KG1 (cell line): ENCODE data around the gene CLDN15.

Source experiments
- DNase-seq: peaks from one replicate; lab custom pipeline; 2025; lab: John Stamatoyannopoulos, UW

CLDN15 gene

DNA sequence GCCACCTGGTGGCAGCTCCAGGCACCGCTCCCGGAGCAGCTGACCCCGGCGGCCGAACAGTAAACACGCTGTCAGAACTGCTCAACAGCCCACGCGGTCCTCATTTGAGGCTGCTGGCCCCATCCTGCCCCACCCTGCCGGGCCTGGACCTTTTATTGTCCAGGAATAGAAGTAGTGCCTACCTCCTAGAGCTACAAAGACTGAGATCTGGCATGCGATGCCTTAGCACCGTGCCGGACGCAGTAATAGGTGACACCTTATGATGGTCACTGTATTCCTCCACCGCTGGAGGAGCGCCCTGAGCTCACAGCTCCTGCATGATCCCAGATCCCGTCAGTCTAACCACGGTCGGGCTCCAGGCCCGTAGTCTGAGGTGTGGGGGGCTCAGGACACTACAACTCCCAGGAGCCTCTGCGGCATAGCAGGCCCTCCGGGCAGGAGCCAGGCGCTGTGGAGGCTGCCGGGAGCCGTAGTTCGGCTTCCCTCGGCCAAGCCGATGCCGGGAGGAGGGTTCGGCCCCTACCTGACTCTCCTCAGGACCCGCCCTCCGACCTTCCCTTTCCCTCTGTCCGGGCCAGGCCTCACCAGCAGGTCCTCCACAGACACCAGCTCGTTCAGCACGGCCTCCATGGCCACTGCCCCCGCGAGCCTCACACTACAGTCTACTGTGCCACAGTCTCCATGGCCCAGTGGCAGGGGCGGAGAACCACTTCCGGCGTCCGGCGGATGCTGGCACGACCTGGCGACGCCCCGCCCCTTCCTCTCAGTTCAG is 7.0 kb upstream of the CLDN15 start, which contains the start of gene FIS1:
TSS of gene FIS1 (minus strand) at position 707 of the 772 bp plus-strand sequence. CDS start at position 630, 77 bp downstream.
- DNase-seq: peak; percentile 75

GRCh38 chr7:101243646-101244374 is 6.2 kb upstream of the CLDN15 start:
- DNase-seq: no peak

DNA sequence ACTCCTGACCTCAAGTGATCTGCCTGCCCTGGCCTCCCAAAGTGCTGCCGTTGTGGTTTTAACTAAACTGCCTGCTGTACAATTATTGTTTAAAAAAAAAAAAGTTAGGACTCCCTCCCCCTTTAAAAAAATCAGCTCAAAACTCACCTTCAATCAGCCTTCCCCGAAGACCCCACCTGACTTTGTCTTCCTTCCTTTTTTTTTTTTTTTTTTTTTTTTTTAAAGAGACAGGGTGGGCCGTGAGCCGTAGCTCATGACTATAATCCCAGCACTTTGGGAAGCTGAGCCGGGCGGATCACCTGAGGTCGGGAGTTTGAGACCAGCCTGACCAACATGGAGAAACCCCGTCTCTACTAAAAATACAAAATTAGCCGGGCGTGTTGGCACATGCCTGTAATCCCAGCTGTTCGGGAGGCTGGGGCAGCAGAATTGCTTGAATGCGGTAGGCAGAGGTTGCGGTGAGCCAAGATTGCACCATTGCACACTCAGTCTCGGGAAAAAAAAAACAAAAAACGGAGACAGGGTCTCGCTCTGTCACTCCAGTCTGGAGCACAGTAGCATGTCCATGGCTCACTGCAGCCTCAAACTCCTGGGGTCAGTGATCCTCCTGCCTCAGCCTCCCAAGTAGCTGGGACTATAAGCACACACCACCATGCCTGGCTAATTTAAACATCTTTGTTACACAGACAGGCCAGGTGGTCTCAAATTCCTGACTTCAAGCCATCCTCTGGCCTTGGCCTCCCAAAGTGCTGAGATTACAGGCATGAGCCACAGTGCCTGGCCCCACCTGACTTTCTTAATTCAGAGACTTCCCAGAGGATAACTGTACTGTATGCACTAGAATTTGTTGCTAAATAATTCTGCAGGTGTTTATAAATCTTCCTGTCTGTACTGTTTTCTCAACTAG is 4.1 kb upstream of the CLDN15 start:
- no peak for DNase-seq

GRCh38 chr7:101241015-101241363 is 3.4 kb upstream of the CLDN15 start:
- no peak for DNase-seq

DNA sequence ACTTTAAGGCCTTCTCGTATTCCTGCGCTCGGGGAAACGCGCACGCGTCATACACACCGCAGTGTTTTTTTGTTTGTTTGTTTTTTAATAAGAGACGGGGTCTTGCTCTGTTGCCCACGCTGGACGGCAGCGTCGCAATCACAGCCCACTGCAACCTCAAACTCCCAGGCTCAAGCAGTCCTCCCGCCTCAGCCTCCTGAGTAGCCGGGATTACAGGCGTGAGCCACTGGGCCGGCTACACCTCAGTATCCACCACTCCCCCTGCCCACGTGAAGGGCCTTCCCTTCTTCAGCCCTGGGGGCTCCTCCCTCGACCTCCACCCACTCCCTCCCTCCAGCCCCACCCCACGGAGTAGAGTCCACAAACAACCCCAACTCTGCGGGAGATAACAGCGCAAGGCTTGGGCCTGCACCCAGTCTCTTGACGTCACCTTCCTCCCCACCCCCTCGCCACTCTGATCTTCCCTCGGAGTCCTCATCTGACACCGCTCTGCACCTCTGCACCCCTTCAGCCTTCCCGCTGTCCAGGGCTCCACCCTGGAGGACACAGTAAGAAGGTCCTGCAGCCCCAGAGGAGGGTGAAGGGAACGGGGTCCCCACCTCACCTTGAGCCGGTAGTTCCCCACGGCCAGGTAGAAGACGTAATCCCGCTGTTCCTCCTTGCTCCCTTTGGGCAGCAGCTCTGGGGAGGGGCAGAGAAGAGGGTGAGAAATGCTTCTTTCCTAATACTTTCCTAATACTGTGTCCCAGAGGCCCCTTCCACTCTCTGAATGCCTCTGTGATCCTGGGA is 2.8 kb upstream of the CLDN15 start:
- no peak for DNase-seq

DNA sequence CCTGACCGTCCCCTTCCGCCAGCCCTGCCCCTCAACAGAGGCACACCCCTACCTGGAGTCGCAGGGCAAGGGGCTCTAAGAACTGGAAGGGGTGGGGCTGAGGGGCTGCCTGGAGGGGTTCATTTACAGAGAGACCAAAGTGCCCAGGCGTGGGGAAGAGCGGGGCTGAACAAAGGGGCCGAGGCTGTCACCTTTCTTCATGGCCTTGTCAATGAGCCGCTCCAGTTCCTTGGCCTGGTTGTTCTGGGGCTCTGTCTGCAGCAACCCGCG is 2.3 kb upstream of the CLDN15 start:
- no peak for DNase-seq

DNA sequence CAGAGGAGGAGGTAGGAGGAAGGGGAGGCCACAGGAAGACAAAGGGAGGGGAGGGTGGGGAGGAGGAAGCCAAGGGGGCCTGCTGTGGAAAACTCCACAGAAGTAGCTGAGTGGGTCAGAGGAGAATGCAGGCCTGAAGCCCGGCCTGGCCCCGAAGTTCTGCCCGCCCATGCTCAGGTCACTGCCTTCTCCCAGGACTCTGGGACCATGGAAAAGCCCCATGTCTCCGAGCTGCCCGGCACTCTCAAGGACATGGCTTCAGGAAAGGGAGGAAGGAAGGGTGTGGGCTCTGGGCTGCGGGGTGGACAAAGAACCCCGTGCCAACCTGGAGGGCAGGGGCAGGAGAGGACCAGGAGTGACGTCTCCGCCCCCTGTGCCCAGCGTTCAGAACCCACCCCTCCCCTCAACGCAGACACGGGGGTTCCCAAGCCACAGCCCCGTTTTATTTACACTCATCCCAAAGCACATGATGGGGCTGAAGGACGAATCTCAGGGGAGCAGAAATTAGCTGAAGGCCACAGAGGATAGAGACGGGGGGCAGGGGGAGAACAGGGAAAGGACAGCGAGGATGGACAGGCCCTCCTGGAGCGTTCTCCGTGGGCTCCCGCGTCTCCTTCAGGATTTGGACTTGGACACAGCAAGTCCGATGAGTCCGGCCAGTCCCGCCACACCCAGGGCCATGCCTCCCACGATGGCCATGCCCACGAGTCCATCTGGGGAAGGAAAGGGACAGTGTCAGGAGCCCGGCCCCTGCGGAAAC is 1.8 kb upstream of the CLDN15 start:
- no peak for DNase-seq

DNA sequence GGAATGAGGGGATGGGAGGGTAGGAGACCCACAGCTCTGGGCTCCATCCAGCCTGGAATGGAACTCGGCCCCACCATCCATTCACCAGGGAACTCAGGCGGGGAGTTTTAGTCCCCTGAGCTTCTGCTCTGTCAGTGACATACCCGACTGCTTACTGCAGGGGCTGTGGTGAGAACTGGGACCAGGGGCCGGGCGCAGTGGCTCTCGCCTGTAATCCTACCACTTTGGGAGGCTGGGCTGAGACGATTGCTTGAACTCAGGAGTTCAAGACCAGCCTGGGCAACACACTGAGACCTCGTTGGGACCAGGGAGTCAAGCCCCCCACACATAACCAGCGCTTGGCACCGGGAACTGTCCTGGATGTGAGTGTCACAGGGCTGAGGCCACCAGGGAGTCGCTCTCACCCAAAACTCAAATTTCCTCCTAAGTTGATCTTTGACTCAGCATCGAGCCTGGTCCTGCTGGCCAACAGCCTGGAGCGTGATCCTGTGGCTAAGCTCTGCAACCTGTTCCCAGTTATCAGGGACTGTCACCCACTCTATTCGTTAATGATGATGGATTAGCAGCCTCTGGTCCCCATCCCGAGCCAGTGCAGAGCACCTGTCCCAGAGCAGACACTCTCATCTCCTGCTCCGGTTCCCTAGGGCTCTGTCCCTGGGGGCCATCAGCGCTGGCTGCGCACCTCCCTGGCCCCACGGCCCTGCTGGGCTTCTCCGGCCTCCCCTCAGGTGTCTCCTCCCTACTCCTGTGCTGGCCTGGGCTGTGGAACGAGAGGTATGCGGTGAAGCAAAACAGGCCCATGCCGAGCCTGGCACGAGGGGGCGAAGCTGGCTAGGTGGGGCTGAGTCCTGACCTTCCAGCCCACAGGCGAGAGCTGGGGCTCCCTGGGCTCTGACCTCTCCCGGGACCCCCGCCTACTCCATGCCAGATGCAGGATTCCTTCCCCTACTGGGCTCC is 902 bp upstream of the CLDN15 start:
- DNase-seq: no peak

DNA sequence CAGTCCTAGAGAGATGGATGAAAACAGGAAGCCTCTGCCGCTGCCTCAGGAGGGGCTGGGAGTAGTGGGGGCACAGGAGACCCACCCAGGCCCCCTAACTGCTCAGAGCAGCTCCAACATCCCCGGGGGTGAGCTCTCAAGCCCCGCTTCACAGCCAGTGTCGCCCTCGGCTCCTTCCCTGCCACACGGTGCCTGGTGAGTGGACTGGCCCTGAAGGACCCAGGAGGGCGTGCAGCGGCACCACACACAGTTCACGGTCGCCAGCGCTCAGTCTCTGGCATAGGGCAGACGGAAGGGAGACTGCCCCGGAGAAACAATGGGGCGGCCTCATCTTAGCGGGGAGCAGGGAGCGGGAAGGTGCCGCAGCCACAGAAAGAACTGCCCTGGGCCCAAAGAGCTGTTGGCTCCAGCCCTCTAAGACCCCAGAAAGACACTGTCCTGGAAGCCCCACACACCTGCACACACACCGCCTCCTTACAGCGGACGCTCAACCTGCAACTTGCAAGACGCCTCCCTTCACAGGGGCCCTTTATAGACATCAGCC is 1.2 kb downstream of the CLDN15 start:
- no peak for DNase-seq

DNA sequence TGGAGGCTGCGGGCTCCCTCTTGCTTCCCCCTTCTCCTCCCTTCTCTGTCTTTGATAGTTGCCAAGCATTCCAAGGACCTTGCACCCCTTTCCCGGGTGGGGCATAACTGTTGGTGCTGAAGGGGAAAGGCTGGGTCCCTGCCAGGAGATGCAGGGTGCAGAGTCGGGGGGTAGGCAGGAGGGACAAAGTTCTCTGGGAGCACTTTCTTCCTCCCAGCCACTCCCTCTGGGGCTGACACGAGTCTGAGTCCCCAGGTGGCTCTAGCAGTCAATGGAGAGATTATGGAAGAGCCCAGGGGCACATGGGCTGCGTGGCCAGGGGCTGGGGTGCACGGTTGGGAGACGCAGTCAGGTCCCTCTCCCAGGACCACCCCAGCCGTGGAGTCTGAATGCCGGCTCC is 2.1 kb downstream of the CLDN15 start:
- DNase-seq: no peak

- DNase-seq: no peak
These were observed 2.6 kb downstream of the CLDN15 start for GRCh38 chr7:101235050-101235449.

DNA sequence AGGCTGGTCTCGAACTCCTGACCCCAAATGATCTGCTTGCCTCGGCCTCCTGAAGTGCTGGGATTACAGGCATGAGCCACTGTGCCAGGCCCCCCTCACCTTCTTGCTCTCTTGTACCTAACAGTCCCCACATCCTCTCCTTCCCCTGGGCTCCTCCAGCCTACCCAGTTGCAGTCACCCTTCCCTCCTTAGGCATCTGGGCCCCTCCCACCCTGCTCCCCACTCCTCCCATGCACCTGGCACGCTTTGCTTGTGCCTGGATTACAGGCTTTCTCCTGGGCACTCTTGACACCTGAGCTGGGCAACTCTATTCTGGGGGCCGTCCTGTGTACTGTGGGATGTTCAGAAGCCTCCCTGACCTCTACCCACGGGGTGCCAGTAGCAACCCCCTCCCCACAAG is 3.0 kb downstream of the CLDN15 start:
- no peak for DNase-seq

DNA sequence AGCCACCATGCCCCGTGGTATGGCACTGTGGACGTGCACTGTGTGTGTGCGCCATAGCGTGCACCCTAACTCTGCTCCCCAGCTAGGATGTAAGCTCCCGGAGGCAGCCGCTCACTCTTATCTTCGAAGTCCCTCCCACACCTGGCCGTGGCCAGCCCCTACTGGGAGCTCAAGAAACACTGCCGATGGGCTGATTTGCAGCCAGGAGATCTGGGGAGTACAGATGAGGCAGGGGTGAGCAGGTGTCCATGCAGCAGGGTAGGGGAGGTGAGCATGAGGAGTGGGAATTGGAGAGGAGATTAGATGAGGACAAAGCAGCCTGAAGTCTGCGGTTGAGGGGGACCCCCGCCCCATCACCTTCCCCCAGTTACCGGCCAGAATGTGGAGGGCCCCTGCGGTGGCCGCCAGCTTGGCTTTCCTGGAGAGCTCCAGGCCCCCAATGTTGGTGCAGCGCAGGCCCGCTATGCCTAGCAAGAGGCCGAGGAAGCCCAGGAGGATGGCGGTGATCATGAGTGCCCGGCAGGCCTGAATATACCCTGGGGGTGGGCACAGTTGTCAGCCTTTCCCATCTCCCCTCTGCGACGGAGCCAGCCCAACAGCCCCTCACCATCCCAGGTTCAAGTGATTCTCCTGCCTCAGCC is 3.6 kb downstream of the CLDN15 start:
- no peak for DNase-seq

GRCh38 chr7:101232141-101232850 is 5.3 kb downstream of the CLDN15 start:
- DNase-seq: no peak

DNA sequence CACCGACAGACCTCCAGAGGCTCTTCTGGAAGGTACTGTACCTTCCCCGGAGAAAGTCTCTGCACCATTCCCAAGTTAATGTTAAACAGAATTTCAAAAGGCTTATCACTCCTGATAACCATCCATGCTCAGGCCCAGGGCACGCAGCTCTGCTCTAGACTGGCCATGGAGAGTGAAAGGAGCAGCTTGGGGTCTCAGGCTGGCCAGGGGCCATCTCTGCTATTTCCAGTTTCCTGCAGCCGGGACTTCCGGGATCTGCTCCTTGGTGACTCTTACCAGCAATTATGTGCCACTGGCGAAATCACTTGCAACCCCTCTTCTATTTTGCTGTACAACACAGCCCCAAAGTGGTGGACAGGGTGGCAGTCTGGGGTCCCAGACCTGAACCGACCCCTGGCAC is 6.0 kb downstream of the CLDN15 start:
- no peak for DNase-seq

- no peak for DNase-seq
These were observed 10.9 kb downstream of the CLDN15 start for GRCh38 chr7:101226721-101227120.

GRCh38 chr7:101225650-101226049 is 12.0 kb downstream of the CLDN15 start:
- DNase-seq: no peak

DNA sequence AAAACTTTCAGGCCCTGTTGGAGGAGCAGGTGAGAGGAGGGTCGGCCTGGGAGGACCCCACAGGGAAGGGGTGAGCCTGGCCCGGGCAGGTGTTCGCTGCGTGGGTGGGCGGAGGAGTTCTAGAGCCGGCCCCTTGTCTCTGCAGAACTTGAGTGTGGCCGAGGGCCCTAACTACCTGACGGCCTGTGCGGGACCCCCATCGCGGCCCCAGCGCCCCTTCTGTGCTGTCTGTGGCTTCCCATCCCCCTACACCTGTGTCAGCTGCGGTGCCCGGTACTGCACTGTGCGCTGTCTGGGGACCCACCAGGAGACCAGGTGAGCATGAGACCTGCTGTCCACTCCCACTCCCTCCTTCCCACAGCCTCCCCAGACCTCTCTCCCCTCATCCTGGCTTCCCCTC is 14.1 kb downstream of the CLDN15 start:
- DNase-seq: no peak
